Uterus (tissue), 2 donors: Measurements from ENCODE around the gene KLHDC7B.

Experiments used
- POLR2A ChIP-seq, 2 donors: fragments of 450-650 bp; IDR thresholded peaks; one replicate each; pipeline ENCODE4 v1.6.1; 2016; ENCODE audit warnings: antibody characterized with exemption in 2 of 2, mild to moderate bottlenecking in 1 of 2, moderate library complexity in 1 of 2
- TF ChIP-seq, protein P1 (sequence below), 4 experiments: fragments of 200-600 bp in 2 of 4; fragments of 450-650 bp in 2 of 4; sonication (generic) in 2 of 4; IDR thresholded peaks; one replicate each; pipeline ENCODE4 v1.5.1; 2016 to 2019; ENCODE audit warnings: antibody characterized with exemption in 4 of 4, mild to moderate bottlenecking in 2 of 4, moderate library complexity in 1 of 4

DNA sequence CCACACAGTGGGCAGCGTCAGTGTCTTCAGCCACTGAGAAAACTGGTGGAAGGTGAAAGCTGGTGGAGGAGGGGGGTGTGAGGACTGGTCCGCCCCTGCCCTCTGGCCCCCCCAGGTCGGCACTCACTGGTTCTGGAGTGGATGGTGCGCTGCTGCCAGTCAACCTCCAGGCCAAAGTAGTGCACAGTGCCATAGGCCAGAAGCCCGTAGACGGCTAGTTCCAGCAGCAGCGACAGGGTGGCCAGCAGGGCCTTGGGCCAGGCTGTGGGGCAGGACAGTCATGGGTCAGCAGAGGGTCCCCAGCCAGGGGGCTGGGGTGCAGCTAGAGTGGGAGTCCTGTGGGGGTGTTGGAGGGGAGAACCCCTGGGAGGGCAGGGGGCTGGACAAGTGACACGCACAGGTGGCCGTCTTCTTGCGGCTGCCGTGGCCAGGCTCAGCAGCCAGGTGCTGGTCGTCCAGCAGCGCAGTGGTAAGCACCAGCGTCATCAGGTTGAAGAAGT, 40.4 kb upstream of the KLHDC7B start:
- TF ChIP-seq, protein P1, sequence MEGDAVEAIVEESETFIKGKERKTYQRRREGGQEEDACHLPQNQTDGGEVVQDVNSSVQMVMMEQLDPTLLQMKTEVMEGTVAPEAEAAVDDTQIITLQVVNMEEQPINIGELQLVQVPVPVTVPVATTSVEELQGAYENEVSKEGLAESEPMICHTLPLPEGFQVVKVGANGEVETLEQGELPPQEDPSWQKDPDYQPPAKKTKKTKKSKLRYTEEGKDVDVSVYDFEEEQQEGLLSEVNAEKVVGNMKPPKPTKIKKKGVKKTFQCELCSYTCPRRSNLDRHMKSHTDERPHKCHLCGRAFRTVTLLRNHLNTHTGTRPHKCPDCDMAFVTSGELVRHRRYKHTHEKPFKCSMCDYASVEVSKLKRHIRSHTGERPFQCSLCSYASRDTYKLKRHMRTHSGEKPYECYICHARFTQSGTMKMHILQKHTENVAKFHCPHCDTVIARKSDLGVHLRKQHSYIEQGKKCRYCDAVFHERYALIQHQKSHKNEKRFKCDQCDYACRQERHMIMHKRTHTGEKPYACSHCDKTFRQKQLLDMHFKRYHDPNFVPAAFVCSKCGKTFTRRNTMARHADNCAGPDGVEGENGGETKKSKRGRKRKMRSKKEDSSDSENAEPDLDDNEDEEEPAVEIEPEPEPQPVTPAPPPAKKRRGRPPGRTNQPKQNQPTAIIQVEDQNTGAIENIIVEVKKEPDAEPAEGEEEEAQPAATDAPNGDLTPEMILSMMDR (IDR thresholded peaks at IDR 0.05), result no peak
- TF ChIP-seq POLR2A (IDR thresholded peaks at IDR 0.05), result no peak
